Karpas-422 (cell line): ENCODE results near the gene NOL4L. TPM values are rescaled to one million over a fixed set of nuclear protein-coding genes. Genes with fewer than 3 reads are reported as not detected.

Experiments used
- DNase-seq: peaks from one replicate; pipeline ENCODE4 v3.0.0-alpha.2; 2015
- H2AFZ ChIP-seq: fragments of 200-600 bp; sonication (generic); 2 replicates; pipeline ENCODE4 v1.6.1; 2014; ENCODE audit warnings: antibody characterized with exemption, low read length, mixed read lengths
- H3K27ac ChIP-seq: fragments of 200-600 bp; sonication (generic); 2 replicates; pipeline ENCODE4 v1.5.1; 2014; ENCODE audit warnings: mild to moderate bottlenecking, low read length, moderate library complexity
- H3K27me3 ChIP-seq: fragments of 200-600 bp; sonication (generic); 2 replicates; pipeline ENCODE4 v1.6.1; 2014; ENCODE audit warnings: low read length, mixed read lengths
- H3K36me3 ChIP-seq: fragments of 200-600 bp; sonication (generic); 2 replicates; pipeline ENCODE4 v1.6.1; 2014; ENCODE audit warnings: low read length, mixed read lengths; ENCODE audit not compliant: insufficient read depth
- H3K4me1 ChIP-seq: fragments of 200-600 bp; sonication (generic); 2 replicates; pipeline ENCODE4 v1.6.1; 2014; ENCODE audit warnings: mild to moderate bottlenecking, low read length, mixed read lengths
- H3K4me2 ChIP-seq: fragments of 200-600 bp; sonication (generic); 2 replicates; pipeline ENCODE4 v1.6.1; 2014; ENCODE audit warnings: low read length, low read depth, mild to moderate bottlenecking; ENCODE audit not compliant: poor library complexity, severe bottlenecking
- H3K4me3 ChIP-seq: fragments of 200-600 bp; sonication (generic); 2 replicates; pipeline ENCODE4 v1.5.1; 2014; ENCODE audit warnings: mild to moderate bottlenecking, antibody characterized with exemption, low read length, mixed read lengths
- H3K79me2 ChIP-seq: fragments of 200-600 bp; sonication (generic); 2 replicates; pipeline ENCODE4 v1.6.1; 2014; ENCODE audit warnings: mild to moderate bottlenecking, low read length, mixed read lengths
- H3K9ac ChIP-seq: fragments of 200-600 bp; sonication (generic); 2 replicates; pipeline ENCODE4 v1.6.0; 2014; ENCODE audit warnings: low read length
- H3K9me2 ChIP-seq: fragments of 200-600 bp; sonication (generic), shearing (Covaris generic); replicated peaks from 2 replicates; pipeline ENCODE4 v1.6.0; 2014; ENCODE audit warnings: mild to moderate bottlenecking, low read length, moderate library complexity; ENCODE audit not compliant: insufficient read depth
- H3K9me3 ChIP-seq: fragments of 300-700, 200-600 bp; sonication (generic); 2 replicates; pipeline ENCODE4 v1.6.1; 2014; ENCODE audit warnings: low read length, mixed read lengths
- H4K20me1 ChIP-seq: fragments of 200-600 bp; sonication (generic); 2 replicates; pipeline ENCODE4 v1.6.1; 2014; ENCODE audit warnings: mild to moderate bottlenecking, antibody characterized with exemption, low read length, low read depth; ENCODE audit not compliant: insufficient read depth
- total RNA-seq: library from RNA; depleted of rRNA; stranded (reverse); fragments of >200 nt; shearing (Covaris generic); gene quantifications from 2 replicates; pipeline ENCODE4 v1.2.3, GENCODE V29; 2014; ENCODE audit warnings: low replicate concordance

NOL4L gene
- total RNA-seq, 1 experiment from 2014 or later, result 1.5 TPM

GRCh38 chr20:32559753-32560380, 25.3 kb downstream of the NOL4L start:
- no peaks in the 10 kb centered on the region for H3K9me3 ChIP-seq
- no peak overlapping the region for H3K4me2 ChIP-seq
- no peak overlapping the region for H3K27ac ChIP-seq
- no peak overlapping the region for H3K4me3 ChIP-seq
- H2AFZ ChIP-seq, result no peak overlapping the region
- no peaks in the 10 kb centered on the region for H3K27me3 ChIP-seq
- H3K9ac ChIP-seq, result no peak overlapping the region
- H4K20me1 ChIP-seq, result no peaks in the 10 kb centered on the region
- H3K36me3 ChIP-seq, result no peaks in the 10 kb centered on the region
- no peaks in the 10 kb centered on the region for H3K79me2 ChIP-seq
- DNase-seq, result no peak
- H3K9me2 ChIP-seq, result no peaks in the 10 kb centered on the region
- no peaks in the 10 kb centered on the region for H3K4me1 ChIP-seq

GRCh38 chr20:32559205-32559752, 25.9 kb downstream of the NOL4L start:
- DNase-seq, result no peak
- Histone ChIP-seq H3K4me2 (no peak overlapping the region), H3K9ac (no peak overlapping the region), H3K9me2 (no peaks in the 10 kb centered on the region), H3K27ac (no peak overlapping the region), H3K4me3 (no peak overlapping the region), H3K4me1 (no peaks in the 10 kb centered on the region), H2AFZ (no peak overlapping the region), H3K79me2 (no peaks in the 10 kb centered on the region), H3K27me3 (no peaks in the 10 kb centered on the region), H3K9me3 (no peaks in the 10 kb centered on the region), H4K20me1 (no peaks in the 10 kb centered on the region), H3K36me3 (no peaks in the 10 kb centered on the region)

- no peak for DNase-seq
- Histone ChIP-seq H3K4me3 (no peak overlapping the region), H3K4me1 (no peaks in the 10 kb centered on the region), H3K9me2 (no peaks in the 10 kb centered on the region), H2AFZ (no peak overlapping the region), H3K9me3 (no peaks in the 10 kb centered on the region), H3K4me2 (no peak overlapping the region), H3K27ac (no peak overlapping the region), H3K27me3 (no peaks in the 10 kb centered on the region), H3K79me2 (no peaks in the 10 kb centered on the region), H4K20me1 (no peaks in the 10 kb centered on the region), H3K9ac (no peak overlapping the region), H3K36me3 (no peaks in the 10 kb centered on the region)
Measured at GRCh38 chr20:32558526-32558925, 26.6 kb downstream of the NOL4L start.

DNA sequence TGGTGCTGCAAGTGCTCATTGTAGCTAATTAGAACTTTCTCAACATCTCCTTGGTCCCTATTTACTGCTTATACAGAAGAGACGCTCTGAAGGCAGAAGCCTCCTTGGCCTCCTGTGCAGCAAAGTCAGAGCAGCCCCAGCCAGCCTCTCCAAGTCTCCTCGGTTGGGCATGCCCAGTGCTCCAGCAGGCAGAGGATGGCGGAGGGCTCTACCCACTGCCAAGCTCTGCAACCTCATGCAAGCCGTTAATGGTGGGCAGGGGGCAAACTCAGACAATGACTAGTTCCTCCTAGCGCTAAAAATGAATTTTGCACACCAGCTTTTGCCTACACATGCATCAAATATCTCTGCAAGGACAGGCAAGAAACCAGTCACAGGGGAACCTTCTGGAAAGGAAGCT, 27.8 kb downstream of the NOL4L start:
- no peak overlapping the region for H3K9ac ChIP-seq
- no peaks in the 10 kb centered on the region for H4K20me1 ChIP-seq
- no peaks in the 10 kb centered on the region for H3K36me3 ChIP-seq
- H3K9me3 ChIP-seq, result no peaks in the 10 kb centered on the region
- H2AFZ ChIP-seq, result no peak overlapping the region
- no peak for DNase-seq
- no peak overlapping the region for H3K27ac ChIP-seq
- no peaks in the 10 kb centered on the region for H3K27me3 ChIP-seq
- no peak overlapping the region for H3K4me3 ChIP-seq
- no peak overlapping the region for H3K4me2 ChIP-seq
- no peaks in the 10 kb centered on the region for H3K9me2 ChIP-seq
- H3K79me2 ChIP-seq, result no peaks in the 10 kb centered on the region
- H3K4me1 ChIP-seq, result no peaks in the 10 kb centered on the region

DNA sequence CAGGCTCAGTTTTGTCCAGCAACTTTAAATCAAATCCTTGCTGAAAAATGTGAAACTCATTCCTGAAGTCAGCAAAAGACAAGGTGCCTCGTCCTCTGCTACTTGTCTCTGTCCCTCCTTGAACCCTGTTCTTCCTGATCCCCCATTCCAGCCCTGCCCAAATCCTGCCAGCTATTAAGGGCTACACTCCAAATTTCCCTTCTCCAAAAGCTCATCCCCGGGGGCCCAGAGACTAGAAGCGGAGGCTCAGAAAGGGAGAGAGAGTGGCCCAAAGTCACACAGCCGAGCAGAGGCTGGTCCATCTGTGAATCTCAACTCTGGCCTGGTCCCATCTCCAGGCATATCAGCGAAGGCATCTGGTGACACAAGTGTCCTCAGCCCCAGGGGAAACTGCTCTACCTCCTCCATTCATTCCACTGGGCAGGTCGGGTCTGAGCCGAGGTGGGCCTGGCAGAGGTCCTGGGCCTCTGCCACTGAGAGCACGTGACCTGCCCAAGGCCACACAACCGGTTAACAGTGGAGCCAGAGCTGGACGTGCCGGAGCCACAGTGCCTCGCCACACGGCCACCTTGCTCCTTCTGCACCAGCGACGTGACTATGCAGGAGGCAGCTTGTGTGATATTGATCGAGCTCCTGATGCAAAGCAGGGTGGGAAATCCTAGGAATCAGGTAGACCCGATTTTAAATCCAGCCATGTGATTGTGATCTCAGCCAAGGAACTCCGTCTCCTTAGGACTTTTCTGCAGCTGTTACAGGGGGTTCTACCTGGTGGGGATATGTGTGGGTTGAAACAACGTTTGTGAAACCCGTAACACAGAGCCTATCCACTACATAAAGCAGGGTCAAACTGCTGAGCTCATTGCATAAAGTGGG, 28.6 kb downstream of the NOL4L start:
- H3K9me2 ChIP-seq, result no peaks in the 10 kb centered on the region
- H4K20me1 ChIP-seq, result no peaks in the 10 kb centered on the region
- no peak overlapping the region for H3K27ac ChIP-seq
- H3K9ac ChIP-seq, result no peak overlapping the region
- DNase-seq, result no peak
- no peak overlapping the region for H2AFZ ChIP-seq
- H3K36me3 ChIP-seq, result no peaks in the 10 kb centered on the region
- H3K4me3 ChIP-seq, result no peak overlapping the region
- H3K79me2 ChIP-seq, result no peaks in the 10 kb centered on the region
- H3K9me3 ChIP-seq, result no peaks in the 10 kb centered on the region
- H3K27me3 ChIP-seq, result no peaks in the 10 kb centered on the region
- no peak overlapping the region for H3K4me2 ChIP-seq
- no peaks in the 10 kb centered on the region for H3K4me1 ChIP-seq

- H3K27ac ChIP-seq, result no peak overlapping the region
- H3K4me1 ChIP-seq, result no peaks in the 10 kb centered on the region
- H3K9ac ChIP-seq, result no peak overlapping the region
- H3K4me2 ChIP-seq, result no peak overlapping the region
- H3K79me2 ChIP-seq, result no peaks in the 10 kb centered on the region
- no peak for DNase-seq
- no peak overlapping the region for H2AFZ ChIP-seq
- H3K36me3 ChIP-seq, result no peaks in the 10 kb centered on the region
- no peaks in the 10 kb centered on the region for H3K9me2 ChIP-seq
- no peaks in the 10 kb centered on the region for H3K27me3 ChIP-seq
- H4K20me1 ChIP-seq, result no peaks in the 10 kb centered on the region
- no peaks in the 10 kb centered on the region for H3K9me3 ChIP-seq
- no peak overlapping the region for H3K4me3 ChIP-seq
Measured at GRCh38 chr20:32555584-32555983, 29.5 kb downstream of the NOL4L start.

- no peaks in the 10 kb centered on the region for H3K4me1 ChIP-seq
- no peak overlapping the region for H2AFZ ChIP-seq
- H3K9ac ChIP-seq, result no peak overlapping the region
Measured at GRCh38 chr20:32554965-32555289, 30.2 kb downstream of the NOL4L start.

GRCh38 chr20:32553618-32554017, 31.5 kb downstream of the NOL4L start:
- Histone ChIP-seq H3K79me2 (no peaks in the 10 kb centered on the region), H3K9me2 (no peaks in the 10 kb centered on the region), H4K20me1 (no peaks in the 10 kb centered on the region), H3K4me3 (no peak overlapping the region), H3K4me2 (no peak overlapping the region), H3K27me3 (no peaks in the 10 kb centered on the region), H3K4me1 (no peaks in the 10 kb centered on the region), H3K9ac (no peak overlapping the region), H2AFZ (no peak overlapping the region), H3K9me3 (no peaks in the 10 kb centered on the region), H3K27ac (no peak overlapping the region), H3K36me3 (no peaks in the 10 kb centered on the region)
- DNase-seq, result no peak

More at GRCh38 chr20:32554965-32555289, 30.2 kb downstream of the NOL4L start:
- no peak overlapping the region for H3K4me3 ChIP-seq
- no peaks in the 10 kb centered on the region for H4K20me1 ChIP-seq
- H3K36me3 ChIP-seq, result no peaks in the 10 kb centered on the region
- no peaks in the 10 kb centered on the region for H3K27me3 ChIP-seq
- no peak overlapping the region for H3K4me2 ChIP-seq
- no peaks in the 10 kb centered on the region for H3K9me3 ChIP-seq
- H3K9me2 ChIP-seq, result no peaks in the 10 kb centered on the region
- H3K79me2 ChIP-seq, result no peaks in the 10 kb centered on the region
- no peak overlapping the region for H3K27ac ChIP-seq
- DNase-seq, result no peak
